8988T (cell line): ENCODE data around the gene COL20A1.
A peak's percentile ranks its signal among the peaks of the same experiment; 100 is the strongest.
"Not testable (repeated sequence)": the region's sequence is repeated elsewhere in the genome, so short reads cannot be mapped to it uniquely, and the experiment has no call there.

Experiments
- DNase-seq: peaks from one replicate; pipeline ENCODE4 v3.0.0; 2011

COL20A1 gene

GRCh38 chr20:63365601-63366389 lies 72.8 kb downstream of the COL20A1 start:
- DNase-seq: no peak

- no peak for DNase-seq
Measured at GRCh38 chr20:63366390-63367365, 73.7 kb downstream of the COL20A1 start.

GRCh38 chr20:63367446-63368055 lies 74.6 kb downstream of the COL20A1 start:
- no peak for DNase-seq

- no peak for DNase-seq
Measured at GRCh38 chr20:63368151-63368550, 75.2 kb downstream of the COL20A1 start.

DNA sequence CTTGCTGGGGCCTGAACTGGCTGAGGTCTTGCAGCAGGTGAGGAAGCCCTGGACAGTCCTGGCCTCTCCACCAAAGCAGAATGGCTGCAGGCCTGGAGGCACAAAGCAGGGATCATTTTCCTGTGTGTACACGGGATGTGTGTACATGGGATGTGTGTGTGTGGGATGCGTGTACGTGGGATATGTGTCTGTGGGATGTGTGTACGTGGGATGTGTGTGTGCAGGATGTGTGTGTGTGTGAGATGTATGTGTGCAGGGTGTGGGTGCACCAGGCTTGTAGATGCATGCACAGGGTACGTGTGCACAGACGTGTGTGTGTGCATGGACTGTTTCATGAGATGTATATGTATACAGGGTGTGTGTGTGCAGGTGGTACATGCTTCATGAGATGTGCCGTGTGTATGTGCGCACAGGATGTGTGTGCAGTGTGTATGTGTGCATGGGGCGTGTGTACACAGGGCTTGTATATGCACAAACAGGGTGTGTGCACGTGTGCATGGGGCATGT lies 76.1 kb downstream of the COL20A1 start:
- no peak for DNase-seq

DNA sequence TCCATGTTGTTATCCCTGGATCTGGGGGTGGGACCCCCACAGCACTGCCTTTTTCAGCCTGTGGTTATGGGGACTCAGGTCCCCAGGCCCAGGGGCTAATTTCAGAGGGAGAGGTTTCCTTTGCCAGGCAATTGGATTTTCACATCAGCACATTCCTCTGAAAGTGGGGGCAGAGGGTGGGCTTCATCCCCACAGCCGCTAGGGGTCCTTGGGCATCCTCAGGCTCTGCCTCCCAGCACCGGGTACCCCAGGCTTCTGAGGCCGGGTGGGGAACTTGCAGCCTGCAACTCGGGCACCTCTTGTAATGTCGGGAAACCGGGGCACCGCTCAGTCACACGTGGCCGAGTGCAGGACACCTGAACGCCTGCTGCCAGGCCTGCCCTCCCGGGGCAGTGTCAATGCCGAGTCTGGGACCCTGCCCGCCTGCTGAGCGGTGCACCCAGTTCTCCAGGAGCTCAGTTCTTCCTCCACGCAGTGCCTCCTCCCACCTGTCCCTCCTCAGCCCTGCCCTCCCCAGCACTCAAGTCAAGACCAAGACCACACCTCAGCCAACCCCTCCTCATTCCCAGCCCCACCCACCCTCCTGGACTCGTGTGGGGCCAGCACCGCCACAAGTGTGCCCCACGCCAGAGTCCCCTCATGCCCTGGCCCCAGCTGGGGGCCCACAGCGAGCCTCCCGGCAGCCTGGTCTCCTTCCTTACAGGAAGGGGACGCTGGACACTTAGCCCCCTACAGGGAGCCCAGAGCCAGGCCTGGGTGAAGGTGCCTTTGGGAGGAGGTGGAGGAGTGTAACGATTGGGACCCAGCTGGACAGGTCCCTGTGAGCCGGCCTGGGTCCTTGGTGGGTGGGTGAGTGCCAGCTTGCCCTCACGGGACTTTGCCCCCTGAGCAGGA lies 77.0 kb downstream of the COL20A1 start:
- no peak for DNase-seq

DNA sequence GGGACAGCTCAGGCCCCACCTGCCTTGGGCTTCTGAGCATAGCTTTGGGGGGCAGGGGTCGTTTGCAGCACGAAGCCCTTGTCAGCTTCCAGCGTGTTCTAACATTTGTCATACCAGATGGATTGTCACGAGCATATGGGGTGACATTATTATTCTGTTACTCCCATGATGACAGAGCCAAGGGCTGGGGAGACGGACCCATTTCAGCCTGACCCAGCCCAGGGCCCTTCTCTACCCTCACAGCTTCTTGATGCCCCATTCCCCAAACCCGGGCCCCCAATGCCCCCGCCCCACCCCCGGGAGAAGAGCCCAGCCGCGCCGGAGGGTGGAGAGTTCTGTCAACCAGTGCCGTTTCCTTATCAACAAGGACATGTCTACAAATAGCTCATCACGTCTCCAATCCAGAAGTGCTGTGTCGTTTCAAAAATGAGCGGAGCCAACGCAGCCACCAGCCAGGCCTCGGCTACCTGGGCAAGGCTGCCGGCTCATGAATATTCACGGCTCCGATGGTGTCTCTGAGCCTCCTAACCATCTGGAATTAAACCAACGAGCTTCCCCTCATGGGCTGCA lies 77.7 kb downstream of the COL20A1 start:
- no peak for DNase-seq

GRCh38 chr20:63371291-63371865 lies 78.4 kb downstream of the COL20A1 start:
- DNase-seq: no peak

GRCh38 chr20:63372971-63373885 lies 80.2 kb downstream of the COL20A1 start:
- DNase-seq: no peak

DNA sequence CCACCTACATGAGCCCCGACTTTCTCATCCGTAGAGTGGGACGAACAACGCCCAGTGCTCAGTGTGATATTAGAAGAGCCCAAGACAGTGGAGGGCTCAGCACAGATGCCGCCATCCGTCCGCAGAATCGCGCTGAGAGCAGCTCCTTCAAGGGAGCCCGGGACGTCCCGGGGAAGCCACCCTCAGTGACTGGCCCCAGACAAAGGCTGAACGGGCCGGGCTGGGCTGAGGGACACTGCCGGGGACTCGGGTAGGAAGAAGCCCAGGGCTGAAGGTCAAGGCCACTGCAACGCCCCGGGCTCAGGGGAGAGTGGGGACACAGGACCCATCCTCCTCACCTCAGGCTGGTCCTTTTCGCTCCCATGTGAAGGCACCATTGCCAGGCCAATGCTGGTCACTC lies 81.0 kb downstream of the COL20A1 start:
- DNase-seq: no peak

DNA sequence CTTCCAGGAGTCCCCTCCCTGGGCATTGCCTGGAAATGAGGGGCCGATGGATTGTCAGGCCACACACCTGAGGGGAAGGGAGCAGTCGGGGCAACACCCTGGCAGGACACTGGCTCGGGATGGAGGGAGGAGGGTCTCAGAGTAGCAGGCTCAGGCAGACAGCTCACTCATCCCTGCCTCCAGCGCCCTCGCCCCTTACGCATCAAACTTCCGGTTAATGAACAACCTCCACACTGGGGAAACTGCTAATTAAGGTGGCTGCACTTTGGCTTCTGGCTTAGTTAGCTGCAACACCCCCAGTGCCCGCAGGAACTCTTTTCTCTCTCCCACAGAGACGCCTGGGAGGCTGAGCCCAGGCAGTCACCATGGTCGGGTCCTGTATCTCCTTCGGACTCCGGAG lies 81.5 kb downstream of the COL20A1 start:
- DNase-seq: no peak

DNA sequence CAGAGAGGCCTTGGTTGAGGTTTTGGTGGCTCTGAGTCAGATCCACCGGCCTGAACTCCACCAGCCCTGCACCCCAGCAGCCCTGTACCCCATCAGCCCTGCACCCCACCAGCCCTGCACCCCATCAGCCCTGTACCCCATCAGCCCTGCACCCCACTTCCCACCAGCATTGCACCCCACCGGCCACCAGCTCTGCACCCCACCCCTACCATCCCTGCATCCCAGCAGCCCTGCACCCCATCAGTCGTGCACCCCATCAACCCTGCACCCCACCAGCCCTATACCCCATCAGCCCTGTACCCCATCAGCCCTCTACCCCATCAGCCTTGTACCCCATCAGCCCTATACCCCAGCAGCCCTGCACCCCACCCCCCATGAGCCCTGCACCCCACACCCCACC lies 82.5 kb downstream of the COL20A1 start:
- no peak for DNase-seq

DNA sequence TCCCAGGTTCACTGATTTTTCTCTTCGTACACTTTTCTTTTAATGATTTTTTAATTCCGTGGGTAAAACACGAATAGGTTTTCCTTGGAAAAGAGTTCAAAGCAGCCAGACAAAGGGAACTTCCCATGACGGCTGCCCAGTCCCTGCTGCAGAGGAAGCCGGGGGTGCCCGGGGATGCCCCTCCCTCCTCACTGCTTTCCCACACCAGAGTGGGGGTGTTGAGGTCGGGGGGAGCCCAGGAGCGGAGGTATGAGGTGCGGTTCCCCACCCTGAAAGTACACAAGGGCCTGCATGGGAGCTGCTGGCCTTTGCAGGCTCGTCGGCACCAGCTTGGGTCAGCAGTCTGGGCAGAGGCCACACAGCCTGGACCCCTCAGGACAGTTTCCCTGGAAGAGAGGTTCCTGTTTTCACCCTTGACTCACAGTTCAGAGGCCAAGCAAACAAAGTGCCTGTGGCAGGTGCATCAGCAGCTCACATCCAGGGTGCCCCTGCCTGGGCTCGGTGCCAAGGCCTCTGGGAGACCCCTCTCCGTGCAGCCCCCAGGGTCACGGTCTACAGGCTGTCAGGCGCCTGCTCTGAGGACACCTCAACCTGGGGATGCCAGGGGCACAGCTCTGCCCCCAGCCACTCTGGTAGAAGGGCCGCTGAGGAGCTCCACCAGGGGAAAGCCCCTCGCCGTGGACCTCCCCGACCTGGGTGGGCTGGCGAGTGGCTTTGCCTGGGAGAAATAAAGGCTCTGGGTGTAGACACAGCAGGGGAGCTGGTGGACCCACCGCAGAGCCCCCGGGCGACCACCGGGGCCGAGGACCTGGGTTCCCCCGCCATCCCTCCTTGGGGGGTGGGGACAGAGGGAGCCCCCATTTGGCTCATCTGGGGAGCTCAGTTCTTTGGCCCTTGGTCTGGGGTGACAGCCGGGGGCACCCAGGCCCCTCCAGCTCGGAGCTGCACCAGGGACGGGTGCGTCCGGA lies 83.6 kb downstream of the COL20A1 start:
- no peak for DNase-seq

- DNase-seq: peak; percentile 44
Measured at GRCh38 chr20:63377256-63377941, 84.4 kb downstream of the COL20A1 start.

DNA sequence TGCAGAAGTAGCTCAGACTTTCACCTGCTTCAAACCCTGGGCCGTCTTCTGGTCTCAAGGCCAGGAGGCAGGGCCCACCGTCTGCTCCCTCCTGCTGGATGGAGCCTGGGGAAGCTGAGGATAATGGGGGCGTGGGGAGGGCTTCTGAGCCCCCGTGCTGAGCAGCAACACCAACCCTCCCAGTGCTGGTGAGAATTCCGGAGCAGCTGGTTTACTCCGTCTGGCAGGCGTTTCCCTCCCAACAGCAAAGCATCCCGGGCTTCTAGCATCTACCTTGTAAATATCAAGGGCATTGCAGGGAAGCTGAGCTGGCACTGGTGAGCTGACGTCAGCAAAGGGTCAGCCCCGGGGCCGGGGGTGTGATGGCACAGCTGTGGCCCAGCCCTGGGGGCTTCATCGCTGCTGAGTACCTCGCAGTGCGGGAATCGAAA lies 85.0 kb downstream of the COL20A1 start:
- no peak for DNase-seq

DNA sequence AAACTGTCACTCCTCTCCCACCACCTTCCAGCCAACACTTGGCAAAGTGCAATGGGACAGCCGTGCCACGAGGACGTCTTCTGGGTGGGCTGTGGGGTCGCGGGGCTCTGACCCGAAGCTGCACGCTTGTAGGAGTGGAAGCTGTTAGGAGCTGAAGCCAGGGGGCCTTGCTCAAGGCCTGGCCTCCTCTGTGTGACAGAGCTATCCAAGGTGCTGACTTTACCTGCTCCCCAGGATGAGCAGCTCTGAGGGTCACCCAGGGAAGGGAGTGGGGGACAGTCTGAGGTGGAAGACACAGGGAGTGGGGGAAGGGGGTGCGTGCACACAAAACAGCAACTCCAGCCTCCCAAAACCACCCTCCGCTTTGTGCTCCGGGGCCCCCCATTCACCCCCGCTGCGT lies 85.6 kb downstream of the COL20A1 start:
- DNase-seq: peak; percentile 57

GRCh38 chr20:63379296-63379695 lies 86.3 kb downstream of the COL20A1 start:
- no peak for DNase-seq

DNA sequence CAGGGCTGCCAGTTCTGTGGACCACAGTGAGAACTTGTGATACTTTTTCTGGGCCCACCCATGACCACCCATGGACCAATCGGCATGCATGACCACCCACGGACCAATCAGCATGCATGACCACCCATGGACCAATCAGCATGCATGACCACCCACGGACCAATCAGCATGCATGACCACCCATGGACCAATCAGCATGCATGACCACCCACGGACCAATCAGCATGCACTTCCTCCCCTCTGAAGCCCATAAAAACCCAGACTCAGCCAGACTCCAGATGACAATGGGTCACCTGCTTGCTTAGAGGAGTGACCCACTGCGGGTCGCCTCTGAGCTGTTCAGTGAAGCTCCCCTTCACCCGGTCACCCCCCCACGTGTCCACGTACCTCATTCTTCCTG lies 86.9 kb downstream of the COL20A1 start:
- not testable (repeated sequence) for DNase-seq
